Measurements from ENCODE around the gene ABHD12.
"Not testable (repeated sequence)": the region's sequence is repeated elsewhere in the genome, so short reads cannot be mapped to it uniquely, and the experiment has no call there.

Gene ABHD12

DNA sequence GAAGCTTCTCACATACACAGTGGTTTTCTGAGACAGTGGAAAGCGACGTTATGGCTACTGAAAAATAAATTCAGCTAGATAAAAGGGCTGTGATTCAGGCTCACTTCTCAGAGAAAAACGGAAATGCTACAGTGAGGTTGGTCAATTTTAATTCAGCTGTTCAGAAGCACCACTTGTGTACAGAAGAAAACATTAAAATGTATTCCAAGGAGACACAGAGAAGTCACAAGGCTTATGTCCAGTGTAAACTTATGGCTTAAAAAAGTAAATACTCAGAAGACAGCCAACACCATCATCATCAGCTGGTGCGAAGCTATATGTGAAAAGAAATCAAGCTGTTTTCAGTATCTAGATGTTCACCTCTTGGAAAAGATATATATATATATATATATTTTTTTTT, 68.6 kb downstream of the ABHD12 start:
- DNase-seq (ENCODE audit: low read depth): no peak

GRCh38 chr20:25321262-25321831, 69.3 kb downstream of the ABHD12 start:
- DNase-seq (ENCODE audit: low read depth): no peak

DNA sequence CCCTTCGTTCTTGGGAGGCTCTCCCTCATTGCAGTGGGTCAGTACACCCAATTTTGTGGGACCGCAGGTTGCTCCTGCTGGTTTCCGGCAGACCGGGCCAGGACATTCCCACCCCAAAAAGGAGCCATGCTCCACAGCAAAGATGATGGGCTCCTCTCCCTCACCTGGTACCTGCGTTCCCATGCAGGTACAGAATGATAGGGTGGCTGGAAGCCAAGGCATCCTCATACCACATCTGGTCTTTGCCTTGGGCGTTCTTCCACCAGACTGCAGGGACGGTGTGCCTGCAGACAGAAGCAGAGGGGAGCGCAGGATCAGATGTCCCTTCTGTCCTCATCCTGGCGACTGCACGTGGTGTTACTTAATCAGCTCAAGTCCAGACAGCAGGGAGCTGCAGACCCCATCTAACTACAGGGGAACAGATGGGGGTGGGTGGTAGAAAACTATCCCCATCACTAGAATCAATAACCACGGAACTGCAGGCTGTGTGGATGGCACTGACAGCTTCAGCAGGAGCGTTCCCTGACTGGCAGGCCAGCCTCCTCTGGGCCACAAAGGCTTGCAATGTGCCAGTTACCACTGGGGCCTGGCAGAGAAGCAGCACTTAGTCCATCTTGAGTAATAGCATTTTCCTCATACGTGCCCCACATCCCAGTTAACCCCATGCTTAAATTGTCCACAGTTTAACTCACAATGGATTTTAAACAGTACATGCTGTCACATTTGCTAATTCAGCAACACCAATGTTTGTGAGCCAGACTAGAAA, 70.4 kb downstream of the ABHD12 start:
- no peak for DNase-seq (ENCODE audit: low read depth)

GRCh38 chr20:25319241-25320034, 71.2 kb downstream of the ABHD12 start:
- no peak for DNase-seq (ENCODE audit: low read depth)

GRCh38 chr20:25318471-25319240, 72.0 kb downstream of the ABHD12 start:
- no peak for DNase-seq (ENCODE audit: low read depth)

- DNase-seq (ENCODE audit: low read depth): no peak
These were observed 73.1 kb downstream of the ABHD12 start for GRCh38 chr20:25317351-25318075.

DNA sequence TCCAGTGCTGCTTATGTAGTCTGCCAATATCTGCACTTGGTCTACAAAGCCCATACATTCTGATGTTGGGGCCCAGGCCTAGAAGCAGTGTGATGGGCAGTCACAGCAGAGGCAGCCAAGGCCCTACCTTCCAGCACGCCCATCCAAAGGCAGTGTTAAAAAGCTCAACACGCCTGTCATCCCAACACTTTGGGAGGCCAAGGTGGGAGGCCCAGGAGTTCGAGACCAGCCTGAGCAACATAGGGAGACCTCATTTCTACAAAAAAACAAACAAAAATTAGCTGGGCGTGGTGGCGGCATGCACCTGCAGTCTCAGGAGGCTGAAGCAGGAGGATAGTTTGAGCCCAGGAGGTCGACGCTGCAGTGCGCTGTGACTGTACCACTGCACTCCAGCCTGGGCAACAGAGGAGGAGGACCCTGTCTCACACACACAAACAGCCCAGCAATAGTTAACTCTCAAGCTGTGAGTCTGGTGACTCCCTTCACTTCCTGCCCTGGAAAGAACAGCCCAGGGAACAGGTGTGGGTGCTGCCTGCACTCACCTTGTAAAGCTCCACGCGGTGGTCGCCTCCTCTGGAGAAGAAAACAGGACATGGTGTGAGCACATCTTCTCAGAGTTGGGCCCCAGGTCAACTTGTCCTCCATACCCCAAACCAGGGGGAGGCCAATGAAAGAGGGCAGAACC, 74.0 kb downstream of the ABHD12 start:
- DNase-seq (ENCODE audit: low read depth): no peak

DNA sequence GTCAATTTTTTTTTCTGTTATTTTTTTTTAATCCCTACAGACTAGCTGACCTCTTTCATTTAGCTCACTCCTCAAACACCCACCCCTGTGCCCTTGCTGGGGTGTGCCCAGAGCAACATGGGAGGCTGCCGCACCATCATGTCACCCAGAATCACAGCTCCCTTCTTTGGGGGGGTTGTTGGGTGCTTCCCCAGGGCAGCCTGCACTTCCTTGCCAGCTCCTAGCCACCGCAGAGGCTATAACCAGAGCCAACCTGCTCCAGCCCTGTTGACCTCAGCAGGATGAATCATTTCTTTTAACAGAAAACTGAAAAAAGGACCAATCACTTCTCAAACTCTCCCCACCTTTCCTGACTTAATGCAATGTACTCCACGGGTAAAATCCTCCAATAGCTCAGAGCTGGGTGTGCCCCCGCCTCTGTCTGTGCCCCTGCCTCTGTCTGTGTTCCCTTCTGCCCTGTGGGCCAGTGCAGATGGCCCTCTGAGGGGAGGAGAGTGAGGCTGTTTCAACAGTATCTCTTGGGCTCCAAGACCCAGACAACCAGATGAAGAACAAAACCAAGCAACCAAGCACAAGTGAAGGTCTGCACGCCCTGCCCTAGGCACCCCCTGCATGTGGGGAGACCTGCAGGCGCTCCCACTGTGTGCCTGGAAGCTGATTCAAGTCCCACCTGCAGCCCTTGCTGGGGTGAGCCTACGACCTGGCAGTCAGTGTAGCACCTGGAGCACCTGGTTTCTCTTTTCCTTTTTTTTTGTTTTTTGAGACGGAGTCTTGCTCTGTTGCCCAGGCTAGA, 75.0 kb downstream of the ABHD12 start:
- no peak for DNase-seq (ENCODE audit: low read depth)

DNA sequence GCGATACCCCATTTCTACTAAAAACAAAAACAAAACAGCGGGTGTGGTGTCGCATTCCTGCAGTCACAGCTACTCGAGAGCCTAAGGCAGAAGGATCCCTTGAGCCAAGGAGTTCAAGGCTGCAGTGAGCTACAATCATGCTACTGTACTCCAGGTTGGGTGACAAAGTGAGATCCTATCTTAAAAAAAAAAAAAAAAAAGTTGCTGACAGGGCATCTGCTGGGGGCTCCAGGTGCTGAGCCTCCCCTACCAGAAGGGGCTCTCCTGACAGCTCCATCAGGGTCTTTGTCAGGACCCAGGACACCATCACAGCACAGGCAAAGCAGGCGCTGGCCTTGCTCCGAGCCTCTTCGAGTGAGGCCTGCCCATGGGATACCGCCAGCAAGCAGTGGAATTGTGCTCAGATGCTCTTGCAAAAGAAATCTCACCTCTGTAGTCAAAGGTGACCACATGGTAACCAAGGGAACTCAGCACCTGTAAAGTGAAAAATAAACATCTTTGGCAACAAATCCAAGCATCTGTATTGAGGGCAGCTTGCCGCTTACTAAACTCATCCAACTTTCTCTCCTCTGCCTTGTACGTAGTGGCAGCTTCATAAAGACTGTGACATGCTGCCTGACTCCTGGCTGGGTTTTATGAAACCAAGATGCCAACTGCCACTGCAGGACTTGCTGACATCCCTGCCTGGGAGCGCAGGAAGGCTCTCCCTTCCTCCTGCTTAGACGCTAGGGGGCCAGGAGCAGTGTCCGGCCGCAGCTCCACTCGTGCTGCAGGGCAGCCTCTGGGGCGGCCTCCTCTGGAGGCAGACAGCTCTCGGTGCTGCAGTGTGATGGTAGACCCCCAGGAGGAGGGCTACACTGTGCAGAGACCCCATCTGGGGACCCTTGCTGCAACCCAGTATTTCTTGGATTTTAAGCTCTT, 75.9 kb downstream of the ABHD12 start:
- DNase-seq (ENCODE audit: low read depth): no peak

DNA sequence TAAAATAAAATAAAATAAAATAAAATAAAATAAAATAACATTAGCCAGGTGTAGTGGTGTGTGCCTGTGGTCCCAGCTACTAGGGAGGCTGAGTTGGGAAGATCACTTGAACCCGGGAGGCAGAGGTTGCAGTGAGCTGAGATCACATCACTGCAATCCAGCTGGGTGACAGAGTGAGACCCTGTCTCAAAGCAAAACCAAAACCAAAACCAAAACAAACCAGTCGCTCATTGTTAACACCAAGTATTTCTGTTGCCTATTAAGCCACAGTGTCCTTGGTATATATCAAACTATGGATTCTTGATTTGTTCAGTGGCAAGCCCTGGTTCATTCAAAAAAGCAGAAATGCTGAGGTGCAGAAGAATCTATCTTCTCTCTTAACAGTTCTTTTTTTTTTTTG, 77.0 kb downstream of the ABHD12 start:
- DNase-seq (ENCODE audit: low read depth): no peak

DNA sequence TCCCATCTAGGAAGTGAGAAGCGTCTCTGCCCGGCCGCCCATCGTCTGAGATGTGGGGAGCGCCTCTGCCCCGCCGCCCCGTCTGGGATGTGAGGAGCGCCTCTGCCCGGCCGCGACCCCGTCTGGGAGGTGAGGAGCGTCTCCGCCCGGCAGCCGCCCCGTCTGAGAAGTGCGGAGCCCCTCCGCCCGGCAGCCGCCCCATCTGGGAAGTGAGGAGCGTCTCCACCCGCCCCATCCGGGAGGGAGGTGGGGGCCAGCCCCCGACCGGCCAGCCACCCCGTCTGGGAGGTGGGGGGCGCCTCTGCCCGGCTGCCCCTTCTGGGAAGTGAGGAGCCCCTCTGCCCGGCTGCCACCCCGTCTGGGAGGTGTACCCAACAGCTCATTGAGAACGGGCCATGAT, 77.9 kb downstream of the ABHD12 start:
- not testable (repeated sequence) for DNase-seq (ENCODE audit: low read depth)

DNA sequence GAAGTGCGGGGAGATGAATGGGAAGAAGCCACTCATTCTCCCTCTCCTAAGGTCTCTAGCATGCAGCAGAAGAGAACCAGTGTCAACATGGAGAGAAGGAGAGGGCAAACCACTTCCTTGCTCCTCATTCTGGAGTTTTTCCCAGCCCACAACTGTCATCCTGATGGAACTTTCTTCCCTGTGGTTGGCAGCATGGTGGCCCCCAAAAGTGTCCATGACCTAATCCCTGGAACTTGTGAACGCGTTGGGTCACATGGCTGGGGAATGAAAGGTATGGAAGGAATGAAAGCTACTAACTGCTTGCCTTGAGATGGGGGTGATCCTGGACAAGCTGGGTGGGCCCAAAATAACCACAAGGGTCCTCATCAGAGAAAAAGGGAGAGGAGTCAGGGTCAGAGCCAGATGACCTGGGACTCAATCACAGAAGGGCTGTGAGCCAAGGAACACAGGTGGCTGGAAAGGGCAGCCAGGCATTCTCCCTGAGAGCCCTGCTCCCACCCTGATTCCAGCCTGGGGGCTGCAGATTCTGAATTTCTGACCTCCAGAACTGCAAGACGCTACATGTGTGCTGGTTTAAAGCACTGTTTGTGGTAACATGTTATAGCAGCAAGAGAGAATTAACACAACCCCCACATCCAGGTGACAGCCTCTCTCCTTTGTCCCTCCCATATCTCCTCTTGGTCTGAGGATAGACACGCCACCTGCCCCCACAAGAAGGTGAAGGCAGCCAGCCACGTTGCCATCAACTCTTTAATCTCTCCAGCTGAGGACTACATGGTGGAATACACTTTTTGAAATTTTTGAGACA, 79.5 kb downstream of the ABHD12 start:
- DNase-seq (ENCODE audit: low read depth): no peak

- peak; percentile 14 for DNase-seq (ENCODE audit: low read depth)
These were observed 80.2 kb downstream of the ABHD12 start for GRCh38 chr20:25310268-25310920.

GRCh38 chr20:25309395-25310267, 81.0 kb downstream of the ABHD12 start:
- DNase-seq (ENCODE audit: low read depth): no peak

DNA sequence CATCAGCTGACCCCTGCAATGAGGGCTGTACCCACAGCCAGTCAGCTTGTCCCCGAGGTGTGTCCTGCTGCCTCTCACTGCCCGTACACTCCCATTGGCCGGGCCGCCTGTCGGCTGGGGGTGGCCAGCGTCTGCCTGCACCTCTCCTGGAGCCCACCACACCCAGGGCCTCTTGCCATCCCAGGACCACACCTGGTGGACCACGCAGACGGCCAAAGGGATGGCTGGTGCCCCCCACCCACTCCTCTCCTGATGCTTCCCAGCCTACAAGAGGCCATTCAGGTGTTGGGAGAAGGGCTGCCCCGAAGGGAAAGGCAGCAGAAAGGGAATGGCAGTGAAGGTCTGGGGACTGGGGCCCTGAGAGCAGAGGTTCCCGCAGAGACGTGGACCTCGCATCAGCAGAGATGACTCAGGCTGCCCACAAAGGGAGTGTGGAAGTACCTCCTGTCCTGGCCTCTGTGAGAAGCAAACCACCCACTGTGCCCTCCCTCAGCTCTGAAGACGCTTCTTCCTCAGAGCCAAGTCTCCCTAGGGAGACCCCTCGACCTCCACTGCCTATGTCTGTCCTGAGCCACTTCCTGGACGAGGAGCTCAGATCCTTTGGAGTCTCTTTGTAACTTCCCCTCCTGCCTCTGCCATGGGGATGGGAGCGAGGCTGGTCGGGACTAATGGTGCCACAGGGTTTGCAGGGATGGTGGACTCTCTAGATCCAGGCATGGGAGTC, 81.8 kb downstream of the ABHD12 start:
- no peak for DNase-seq (ENCODE audit: low read depth)

DNA sequence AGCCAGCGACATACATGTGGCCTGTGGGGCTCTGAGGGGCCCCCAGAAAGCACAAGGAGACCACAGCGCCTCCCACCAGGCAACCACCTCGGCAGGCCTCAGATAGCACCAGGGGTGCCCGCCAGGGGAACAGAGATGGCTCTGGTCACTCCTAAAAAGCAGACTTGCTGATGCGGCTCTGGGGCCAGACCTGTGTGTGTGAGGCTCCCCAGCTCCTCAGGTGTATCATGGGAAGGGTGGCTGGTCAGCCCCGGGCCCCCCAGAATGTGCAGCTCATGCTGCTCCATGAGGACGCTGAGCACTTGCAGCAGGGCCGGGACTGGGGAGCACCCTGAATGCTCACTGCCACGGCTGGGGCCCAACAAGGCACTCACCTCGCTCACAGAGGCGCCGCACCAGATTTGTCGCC, 82.5 kb downstream of the ABHD12 start:
- DNase-seq (ENCODE audit: low read depth): no peak
